Myocyte (in vitro differentiated cells): ENCODE data around the gene HIRA. TPM values are rescaled to one million over a fixed set of nuclear protein-coding genes. Genes with fewer than 3 reads are reported as not detected.

Source experiments
- DNase-seq: peaks from one replicate; pipeline ENCODE4 v3.0.0-alpha.2; 2012; ENCODE audit warnings: low read depth
- total RNA-seq: library from RNA; depleted of rRNA; stranded (reverse); fragments of >200 nt; gene quantifications from 2 replicates; pipeline ENCODE4 v1.2.3, GENCODE V29; 2014

HIRA gene
- total RNA-seq, 1 donor from 2014 or later, result 16.4 TPM

DNA sequence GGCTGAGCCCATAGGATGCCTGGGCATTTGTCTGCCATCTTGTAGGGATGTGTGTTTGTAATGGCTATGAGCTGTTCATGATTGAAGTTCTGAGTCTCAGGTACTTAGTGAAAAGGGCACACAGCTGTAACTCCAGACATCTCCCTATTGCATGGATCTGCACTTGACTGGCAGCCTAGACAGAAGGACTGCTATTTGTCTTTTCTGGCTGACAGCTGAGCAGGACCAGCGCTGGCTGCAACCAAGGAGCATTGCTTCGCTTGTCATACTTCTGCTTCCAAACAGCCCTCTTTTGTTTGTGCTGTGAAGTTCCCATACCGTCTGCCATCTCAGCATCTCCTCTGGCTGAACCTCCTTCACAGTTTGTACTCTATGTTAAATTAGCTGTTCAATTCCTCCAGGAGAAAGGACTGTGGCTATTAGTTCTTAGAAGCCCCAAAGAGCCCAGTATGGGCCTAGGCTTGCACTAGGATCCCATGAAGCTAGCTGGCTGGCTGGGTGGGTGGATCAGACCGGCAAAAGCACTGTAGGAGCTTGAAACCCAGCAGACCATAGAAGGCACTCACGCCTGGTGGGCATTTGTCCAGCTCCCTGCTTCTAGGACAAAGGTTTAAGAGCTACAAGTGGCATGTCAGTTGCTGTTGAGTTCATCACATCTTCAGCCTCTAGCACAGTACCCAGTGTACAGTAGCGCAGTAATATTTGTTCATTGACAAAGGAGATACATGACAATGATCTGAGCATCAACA is 20.4 kb downstream of the HIRA start:
- DNase-seq, result no peak

DNA sequence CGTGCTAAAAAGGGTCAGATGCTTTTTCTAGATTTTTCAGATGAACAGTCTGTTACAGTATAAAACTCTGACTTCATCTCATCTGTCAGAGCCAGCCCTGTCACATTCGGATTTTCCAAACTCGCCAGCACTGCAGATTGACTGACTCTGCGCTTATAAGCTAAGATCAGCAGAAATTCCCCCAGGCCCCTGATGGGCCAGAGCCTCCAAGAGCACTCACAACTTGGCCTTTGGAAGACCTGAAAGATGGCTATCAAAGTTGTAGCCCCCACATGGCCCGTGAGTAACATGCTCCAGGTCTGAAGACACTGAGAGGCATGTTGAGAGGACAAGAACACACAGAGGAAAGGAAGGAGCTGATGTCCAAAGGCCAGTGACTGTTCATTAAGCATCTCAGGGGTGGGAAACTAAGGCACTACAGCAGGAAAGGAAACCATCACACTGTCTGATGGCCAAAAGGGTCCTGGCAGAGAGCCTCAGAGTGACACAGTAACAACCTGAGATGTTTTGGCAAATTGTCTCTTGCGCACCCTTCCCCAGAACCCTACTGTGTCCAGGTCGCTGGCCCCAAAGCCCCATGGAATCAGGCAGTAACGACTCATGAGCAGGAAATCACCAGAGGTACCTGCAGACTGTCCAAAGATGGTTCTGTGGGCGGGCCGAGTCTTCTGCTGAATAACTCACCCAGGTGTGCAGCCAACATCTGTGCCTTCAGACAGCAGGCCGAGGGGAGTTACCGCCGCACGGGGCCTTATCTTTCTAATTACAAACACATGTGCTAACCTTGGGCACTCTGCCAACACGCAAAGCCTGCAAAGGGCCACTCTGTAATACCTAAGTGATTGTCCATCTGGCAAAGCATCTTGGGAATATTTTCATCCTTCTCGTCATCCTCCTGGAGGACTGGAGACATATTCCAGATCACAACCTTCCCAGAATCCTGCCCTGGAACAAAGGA is 23.6 kb downstream of the HIRA start:
- no peak for DNase-seq

DNA sequence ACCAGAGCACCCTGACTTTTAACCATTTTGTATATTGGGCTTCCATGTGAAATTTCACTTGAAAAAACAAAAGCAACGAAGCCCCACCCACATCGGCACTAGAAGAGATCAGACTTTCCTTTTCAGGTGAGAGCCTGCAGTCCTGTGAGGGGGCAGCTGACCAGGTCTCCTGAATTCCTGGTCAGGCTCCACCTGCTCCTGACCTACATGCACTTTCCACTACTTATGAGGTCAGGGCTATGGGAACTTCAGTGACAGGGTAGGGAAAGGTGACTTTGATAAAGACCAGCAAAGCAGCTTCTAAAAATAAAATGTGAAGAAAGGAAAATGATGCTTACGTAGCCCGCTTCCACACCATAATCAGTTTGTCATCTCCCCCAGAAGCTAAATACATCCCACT is 24.7 kb downstream of the HIRA start:
- DNase-seq, result no peak

DNA sequence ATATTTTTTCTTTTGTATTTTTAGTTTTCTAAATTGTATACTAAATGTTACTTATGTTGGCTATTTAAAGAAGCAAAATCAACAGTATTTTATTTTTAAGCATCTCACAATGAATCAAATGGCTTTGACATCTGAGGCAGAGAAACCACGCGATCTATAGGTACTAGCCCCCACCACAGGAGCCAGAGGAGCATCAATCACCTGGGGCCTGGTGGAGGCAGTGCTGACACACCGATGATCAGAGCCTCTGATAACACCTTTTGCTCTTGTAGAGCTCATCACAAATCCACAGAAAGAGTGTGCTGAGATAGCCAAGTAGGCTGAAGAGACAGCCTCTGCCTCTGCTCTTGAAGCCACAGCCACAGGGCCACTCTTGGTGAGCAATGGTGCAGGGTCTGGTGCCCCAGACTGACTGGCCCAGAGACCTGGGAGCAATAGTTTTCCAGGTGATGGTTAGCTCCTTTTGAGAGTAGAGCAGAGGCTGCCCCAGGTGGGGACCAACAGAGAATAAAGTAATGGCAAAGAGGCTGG is 25.2 kb downstream of the HIRA start:
- DNase-seq, result no peak

DNA sequence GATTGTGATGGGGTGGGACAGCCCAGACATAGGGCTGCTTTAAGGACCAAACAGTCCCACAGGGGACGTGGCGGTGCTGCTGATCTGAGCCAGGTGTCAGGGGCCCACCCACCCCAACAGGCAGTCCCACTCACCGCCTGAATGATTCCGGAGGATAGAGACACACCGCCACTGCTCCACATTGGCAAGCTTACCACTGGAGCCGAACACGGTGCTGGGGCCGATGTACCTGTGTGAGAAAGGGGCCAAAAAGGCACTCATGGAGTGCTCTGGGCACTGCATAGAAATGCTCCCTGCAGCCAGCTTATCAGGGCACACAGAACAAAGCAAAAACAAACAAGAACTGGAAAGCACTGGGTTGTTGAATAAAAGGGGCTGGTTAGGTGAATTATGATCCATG is 25.9 kb downstream of the HIRA start:
- DNase-seq, result no peak

DNA sequence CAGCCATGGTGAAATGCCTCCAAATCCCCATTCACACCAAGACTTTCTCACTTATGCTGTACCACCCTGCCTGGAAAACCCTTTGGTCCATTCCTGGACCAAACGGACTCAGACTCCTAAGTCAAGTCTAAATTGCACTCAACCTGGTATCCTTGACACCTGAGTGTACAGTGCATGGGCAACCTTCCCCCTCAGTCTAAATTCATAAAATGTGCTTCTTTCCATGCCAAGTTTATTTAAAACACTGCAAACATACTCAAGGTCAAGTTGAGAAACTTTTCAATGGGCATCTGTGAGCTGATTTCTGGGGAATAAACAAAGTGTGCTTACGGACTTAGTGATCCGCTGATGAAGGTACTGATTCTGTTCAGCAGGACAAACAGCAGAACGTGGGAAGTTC is 26.4 kb downstream of the HIRA start:
- no peak for DNase-seq

DNA sequence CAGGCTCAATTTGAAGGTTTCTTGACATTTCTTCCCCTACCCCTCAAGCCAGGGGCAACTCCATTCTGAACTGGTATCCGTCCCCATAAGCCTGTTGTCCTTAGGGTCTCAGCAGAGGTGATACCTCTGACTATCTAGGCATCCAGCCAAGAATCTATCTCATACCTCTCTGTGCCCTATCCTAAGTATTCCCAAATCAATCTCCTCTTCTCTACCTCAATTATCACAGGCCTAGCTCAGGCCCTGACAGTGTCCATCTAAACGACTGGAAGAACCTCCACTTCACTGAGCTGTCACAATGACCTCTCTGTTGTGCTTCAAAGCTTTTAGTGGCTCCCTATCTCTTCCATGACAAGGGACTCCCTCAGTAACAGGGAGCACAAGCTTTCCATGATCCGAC is 26.9 kb downstream of the HIRA start:
- DNase-seq, result no peak

DNA sequence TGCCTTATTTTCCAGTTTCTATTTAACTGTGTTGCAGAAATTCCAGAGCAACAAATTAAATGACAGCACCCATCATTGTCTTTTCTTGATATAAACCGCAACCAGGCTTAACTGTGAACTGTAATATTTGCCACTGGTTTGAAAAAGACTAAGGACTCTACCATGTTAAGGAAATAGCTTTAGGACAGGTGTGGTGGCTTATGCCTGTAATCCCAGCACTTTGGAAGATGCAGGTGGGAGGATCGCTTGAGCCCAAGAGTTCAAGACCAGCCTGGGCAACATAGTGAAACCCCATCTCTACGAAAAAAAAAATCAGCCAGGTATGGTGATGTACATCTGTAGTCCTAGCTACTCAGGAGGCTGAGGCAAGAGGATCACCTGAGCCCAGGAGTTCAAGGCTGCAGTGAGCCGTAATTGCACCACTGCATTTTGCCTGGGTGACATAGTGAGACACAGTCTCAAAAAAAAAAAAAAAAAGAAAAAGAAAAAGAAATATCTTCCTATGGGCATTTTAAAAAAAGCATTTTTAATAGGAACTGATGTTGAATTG is 28.8 kb downstream of the HIRA start:
- no peak for DNase-seq

DNA sequence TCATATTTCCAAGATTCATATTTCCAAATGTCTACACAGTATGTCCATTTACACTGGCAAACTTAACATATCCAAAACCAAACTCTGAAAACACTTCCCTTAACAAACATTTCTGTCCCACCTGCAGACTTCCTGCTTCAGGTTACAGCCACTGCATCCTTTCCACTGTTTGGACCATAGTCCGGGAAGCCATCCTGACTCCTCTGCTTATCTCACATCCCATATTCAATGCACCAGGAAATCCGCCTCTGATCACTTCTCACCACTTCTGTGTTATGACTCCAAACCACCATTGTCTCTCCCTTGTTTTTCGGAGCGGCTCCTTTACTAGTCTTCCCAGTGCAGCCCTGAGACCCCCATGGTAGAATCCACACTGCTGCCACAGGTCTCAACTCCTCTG is 30.1 kb downstream of the HIRA start:
- DNase-seq, result no peak

DNA sequence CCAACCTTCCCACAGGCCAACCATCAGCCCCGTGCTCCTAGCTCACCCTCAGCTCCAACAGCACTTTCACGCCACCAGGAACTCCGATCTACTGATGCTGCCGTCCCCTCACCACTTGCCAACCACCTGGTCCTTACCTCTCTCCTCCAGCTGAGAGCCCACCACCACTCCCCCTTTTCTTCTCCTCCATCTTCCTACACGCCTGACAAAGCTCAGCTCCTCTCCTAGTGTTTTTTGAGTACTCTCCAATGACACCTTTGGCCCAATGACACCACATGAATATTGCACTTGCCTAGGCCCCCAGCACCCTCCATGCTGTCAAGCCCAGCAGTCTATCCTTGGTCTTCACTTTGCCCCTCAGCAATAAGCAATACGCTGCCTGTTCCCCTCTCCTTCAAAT is 30.7 kb downstream of the HIRA start:
- no peak for DNase-seq

DNA sequence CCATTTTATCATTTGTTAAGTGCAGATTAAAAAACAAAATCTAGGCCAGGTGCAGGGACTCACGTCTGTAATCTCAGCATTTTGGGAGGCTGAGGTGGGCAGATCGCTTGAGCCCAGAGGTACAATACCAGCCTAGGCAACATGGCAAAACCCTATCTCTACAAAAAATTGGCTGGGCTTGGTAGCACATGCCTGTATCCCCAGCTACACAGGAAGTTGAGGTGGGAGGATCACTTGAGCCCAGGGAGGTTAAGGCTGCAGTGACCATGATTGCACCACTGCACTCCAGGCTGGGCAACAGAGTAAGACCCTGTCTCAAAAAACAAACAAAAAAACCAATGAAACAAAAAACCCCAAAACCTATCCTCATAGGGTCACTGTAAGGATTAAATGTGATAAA is 32.9 kb downstream of the HIRA start:
- no peak for DNase-seq

DNA sequence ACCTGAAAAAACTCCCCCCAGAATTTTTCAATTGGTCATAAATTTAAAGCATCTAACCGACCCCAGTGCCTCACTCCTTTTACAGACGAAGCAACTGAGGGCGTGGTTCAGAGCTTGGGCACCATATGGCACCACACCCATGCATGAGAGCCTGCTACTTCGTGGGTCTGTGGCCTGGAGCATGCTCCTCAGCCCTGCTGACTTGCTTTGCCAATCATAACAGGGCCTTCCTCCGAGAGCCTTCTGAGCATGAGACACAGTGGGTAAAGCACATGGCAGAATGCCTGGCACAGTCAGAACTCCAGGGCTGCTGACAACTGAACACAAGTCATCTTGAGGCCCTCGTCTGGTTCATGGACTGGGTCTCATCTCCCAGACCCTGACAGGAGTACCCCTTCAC is 33.3 kb downstream of the HIRA start:
- peak; percentile 54 for DNase-seq

DNA sequence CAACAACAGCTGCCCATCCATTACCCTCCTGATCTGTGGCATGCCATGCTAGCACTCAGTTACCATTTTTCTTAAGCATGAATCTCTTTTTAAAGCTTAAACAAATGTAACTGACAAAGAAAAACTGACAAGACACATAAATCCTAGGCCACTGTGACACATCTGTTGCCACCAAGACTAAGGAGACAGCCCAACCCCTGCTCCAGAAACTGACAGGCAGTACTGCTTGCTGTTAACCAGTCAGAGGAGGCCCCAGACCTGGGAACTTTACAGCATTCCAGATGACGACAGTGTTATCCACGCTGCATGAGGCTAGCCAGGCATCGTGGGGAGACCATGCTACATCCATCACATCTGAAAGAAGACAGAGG is 33.8 kb downstream of the HIRA start:
- no peak for DNase-seq

DNA sequence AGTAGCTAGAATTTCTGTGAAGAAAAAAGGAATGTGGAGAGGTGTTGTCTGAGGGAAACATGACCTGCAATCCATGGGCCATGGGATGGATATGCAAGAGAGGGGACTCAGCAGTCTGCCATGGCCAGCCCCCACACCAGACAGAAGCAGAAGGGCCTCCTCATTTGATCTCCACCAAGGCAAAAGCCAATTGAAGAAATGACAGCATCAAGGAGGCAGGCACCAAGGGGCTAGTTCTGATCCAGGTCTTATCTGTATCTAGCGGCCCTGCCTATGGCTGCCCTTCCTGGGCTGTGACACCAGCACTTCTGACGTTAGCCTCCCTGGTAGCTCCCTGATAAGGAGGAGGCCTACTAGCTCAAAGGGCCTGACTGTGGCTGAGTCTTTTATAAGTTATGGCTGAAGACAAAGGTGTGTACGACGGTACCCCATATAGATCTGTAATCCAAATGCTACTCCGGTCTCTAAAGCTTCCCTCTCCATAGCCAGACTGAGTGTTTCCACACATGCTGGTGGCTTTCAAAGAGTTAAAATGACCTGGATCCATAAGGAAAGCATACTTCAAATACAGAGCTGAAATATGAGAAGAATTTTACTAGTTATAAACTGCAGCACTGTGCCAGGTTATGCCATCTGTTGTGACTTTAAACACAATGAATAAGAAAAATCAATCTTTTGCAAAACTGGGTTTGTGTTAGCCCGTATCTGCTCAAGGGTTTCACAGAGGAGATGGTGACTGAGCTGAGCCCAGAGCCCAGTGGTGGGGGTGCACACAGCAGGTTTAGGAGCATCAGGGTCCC is 34.4 kb downstream of the HIRA start:
- no peak for DNase-seq

DNA sequence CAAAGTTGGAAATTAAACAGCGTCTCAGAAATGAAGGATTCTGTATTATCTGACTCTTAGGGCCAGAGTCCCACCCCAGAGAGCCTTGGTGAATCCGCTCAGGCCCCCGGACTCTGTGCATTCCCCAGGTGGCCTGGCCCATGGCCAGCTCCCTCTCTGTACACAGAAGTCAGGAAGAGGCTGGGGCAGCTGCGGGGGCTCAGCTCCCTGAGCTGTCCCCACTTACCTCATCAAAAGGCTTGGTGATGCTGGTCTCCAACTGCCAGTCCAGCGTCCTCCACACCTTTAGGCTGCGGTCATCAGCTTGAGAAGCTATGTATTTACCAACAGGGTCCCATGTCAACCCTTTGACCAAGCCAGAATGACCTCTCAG is 35.0 kb downstream of the HIRA start:
- DNase-seq, result no peak

DNA sequence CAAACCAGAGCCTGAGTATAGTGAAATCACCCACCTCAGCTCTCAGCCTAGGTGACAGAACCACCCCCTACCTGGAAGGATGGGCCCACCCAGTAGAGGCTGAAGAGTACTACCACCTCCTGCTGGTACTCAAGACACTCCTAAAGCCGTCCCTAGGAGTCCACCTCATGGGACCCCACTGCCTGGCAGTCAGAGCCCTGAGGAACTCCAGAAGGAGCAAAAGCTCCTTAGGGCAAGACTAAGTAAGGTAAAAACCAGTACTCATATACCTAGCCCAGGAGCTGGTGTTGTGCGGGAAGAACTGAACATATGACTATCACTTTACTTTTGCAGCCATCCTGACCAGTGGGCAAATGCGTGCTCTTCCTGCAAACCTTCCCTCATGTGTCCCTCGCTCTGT is 36.3 kb downstream of the HIRA start:
- DNase-seq, result no peak

DNA sequence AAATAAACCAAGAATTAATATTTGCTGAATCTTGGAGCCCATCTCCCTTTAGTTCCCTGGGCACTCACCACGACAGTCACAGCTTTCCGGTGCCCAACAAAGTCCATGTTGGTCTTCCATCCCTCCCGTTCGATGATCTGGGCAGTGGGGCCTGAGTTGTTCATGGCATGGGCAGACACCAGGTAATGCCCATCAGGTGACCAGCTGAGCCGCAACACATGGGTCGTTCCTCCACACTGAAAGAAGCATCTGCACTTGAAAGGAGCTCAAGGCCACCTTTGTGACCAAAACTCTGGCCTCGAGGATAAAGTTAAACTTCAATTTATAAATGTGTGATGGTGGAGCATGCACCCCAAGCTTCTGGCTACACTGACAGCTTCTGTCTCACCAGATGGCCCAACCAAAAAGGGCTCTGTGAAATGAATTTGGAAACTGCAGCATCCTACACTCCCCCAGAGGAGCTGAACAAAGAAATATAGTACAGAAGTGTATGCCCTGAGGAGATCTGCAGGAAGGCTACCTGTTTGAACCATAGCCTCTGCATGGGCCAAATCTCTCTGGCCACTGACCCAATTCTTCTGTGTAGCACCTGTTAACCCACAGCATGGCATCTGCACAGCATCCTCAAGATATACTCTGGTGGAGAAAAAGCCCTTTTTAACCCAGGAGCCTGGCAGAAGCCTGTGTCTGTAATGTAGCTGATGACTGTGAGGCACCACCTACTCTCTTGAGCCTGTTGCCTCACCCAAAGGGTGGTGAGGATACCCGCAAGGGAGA is 37.1 kb downstream of the HIRA start:
- DNase-seq, result no peak

DNA sequence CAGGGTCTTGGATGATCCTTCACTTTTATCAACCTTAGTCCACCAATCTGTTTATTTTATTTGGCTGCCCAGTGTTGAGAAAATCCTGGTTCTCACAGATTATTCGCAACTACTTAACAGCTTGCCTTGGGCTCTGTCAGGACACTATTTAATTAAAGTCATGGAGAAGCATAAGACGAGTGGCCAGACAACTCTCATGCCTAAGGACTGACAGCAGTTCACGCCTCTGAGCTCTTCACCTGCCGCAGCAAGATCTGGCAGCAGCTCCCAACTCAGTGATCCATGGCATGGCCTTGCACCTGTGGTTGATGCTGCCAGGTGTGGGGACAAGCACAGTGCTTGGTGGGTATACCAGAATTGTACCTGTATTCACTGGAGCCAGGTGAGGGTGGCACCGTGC is 37.8 kb downstream of the HIRA start:
- DNase-seq, result no peak

DNA sequence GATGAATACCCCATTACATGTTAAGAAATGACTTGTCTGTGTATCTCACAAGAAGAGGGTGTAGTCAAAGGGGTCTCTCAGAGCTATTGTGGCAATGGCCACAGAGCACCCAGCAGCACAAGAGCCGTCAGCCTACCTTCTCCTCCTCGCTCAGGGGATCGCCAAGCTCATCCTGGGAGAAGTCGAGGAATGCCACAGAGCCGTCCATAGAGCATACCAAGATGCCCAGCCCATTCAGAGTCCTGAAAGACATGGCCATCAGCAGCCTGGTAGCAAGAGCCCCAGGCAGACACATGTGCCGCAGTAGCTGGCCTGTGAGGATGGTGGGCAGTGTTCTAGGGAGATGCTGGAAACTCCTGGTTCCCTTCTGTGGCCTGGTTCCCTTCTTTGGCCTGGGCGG is 44.0 kb downstream of the HIRA start:
- DNase-seq, result no peak

DNA sequence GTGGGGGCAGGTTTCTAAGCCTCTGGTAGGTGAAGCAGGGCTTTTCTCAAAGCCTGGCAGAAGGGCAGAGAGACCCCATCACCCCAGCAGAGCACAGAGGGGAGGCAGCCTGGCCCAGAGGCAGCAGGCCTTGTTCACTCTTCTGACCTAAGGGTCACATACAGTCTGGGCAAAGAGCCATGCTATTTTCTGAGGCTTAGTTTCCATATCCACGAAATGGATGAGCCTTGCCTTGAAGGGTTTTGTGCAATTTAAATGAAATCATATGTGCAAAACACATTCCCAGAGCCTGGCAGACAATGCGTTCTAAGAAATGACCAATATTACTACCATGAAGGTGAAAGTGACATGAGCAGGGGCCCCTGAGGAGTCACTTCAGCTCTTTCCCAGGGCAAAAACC is 44.5 kb downstream of the HIRA start:
- DNase-seq, result no peak

DNA sequence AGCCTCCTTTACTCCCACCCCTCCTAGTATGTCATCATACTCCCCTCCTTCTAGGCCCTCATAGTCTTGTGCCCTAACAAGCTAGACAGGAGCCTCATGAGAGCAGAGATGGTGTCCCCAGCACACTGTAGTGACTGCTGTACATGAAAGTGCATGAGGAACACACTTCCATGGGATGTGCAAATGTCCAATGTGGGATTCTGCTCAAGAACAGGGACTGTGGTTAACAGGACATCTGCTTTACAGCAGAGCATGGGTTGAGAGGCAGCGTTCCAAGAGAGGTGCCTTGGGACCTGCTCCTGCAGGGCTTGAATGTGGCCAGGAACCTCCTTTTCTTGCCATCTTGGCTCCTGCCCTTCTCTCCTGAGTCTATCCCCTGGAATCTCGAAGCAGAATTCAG is 45.3 kb downstream of the HIRA start:
- no peak for DNase-seq
